ENCODE data around the gene PVALEF.
"Not testable (repeated sequence)": the region's sequence is repeated elsewhere in the genome, so short reads cannot be mapped to it uniquely, and the experiment has no call there.

The PVALEF gene

DNA sequence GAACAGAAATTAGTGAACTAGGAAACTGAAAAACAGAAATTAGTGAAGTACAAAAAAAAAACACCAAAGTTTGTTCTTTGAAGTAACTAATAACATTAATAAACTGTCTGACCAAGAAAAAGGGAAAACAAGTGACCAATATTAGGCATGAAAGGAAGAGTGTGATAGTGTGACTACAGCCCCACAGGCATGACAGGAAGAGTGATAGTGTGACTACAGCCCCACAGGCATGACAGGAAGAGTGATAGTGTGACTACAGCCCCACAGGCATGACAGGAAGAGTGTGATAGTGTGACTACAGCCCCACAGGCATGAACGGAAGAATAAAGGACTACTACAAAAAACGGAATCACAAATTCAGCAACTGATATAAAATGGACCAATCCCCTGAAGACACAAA lies 62.3 kb downstream of the PVALEF start:
- H2BK12ac ChIP-seq (ENCODE audit: low read length in 2 of 2); H3K9me3 ChIP-seq (ENCODE audit: control insufficient read depth, low read length); H2AFZ ChIP-seq (ENCODE audit: low read depth, low read length); H3K18ac ChIP-seq (ENCODE audit: low read depth in 1 of 2, low read length in 2 of 2); H2BK120ac ChIP-seq (ENCODE audit: low read depth, low read length); DNase-seq; H3K27me3 ChIP-seq (ENCODE audit: control insufficient read depth in 1 of 2, insufficient read depth in 1 of 2, low read length in 2 of 2); H3K9ac ChIP-seq (ENCODE audit: low read length); H3K4me2 ChIP-seq (ENCODE audit: low read length, poor library complexity, severe bottlenecking); H2AK5ac ChIP-seq (ENCODE audit: low read length, severe bottlenecking); H4K8ac ChIP-seq (ENCODE audit: low read length); H3K4ac ChIP-seq (ENCODE audit: low read depth in 1 of 2, low read length in 2 of 2); H4K91ac ChIP-seq (ENCODE audit: low read length); H3K14ac ChIP-seq (ENCODE audit: low read length in 2 of 2); H3K4me1 ChIP-seq (ENCODE audit: control insufficient read depth, insufficient read depth, low read depth, low read length); H2BK5ac ChIP-seq (ENCODE audit: low read depth, low read length, poor library complexity, severe bottlenecking); H3K79me1 ChIP-seq (replicated peaks; ENCODE audit: low read length, poor library complexity, severe bottlenecking); H2BK15ac ChIP-seq (ENCODE audit: low read depth, poor library complexity, severe bottlenecking); H3K27ac ChIP-seq (ENCODE audit: low read length, poor library complexity, severe bottlenecking); H3K4me3 ChIP-seq (ENCODE audit: insufficient read depth in 1 of 2, low read depth in 1 of 2, low read length in 2 of 2); H3K23ac ChIP-seq (ENCODE audit: low read length in 2 of 2): not testable (repeated sequence)
- H3K36me3 ChIP-seq (ENCODE audit: control insufficient read depth in 1 of 2, insufficient read depth in 2 of 2, low read depth in 1 of 2, low read length in 2 of 2), result peaks cover 40 to 45% of the 10 kb centered on the region in 2 experiments
- WGBS, result no CpG with 5 or more reads among the region's 2 CpGs

GRCh38 chr17:81228420-81228819 lies 63.1 kb downstream of the PVALEF start:
- no peak for DNase-seq
- no peak overlapping the region for H3K14ac ChIP-seq (ENCODE audit: low read length in 2 of 2)
- H3K9me3 ChIP-seq (ENCODE audit: control insufficient read depth, low read length), result peaks cover 3% of the 10 kb centered on the region
- H2AK5ac ChIP-seq (ENCODE audit: low read length, severe bottlenecking), result no peak overlapping the region
- H4K8ac ChIP-seq (ENCODE audit: low read length), result no peak overlapping the region
- no peak overlapping the region for H2AFZ ChIP-seq (ENCODE audit: low read depth, low read length)
- H3K79me1 ChIP-seq (replicated peaks; ENCODE audit: low read length, poor library complexity, severe bottlenecking), result peaks cover 17% of the 10 kb centered on the region
- WGBS, result 93% methylated on average over 8 of the region's 9 CpGs
- no peaks in the 10 kb centered on the region for H3K27me3 ChIP-seq (ENCODE audit: control insufficient read depth in 1 of 2, insufficient read depth in 1 of 2, low read length in 2 of 2)
- no peak overlapping the region for H3K4me3 ChIP-seq (ENCODE audit: insufficient read depth in 1 of 2, low read depth in 1 of 2, low read length in 2 of 2)
- H4K91ac ChIP-seq (ENCODE audit: low read length), result no peak overlapping the region
- H3K23ac ChIP-seq (ENCODE audit: low read length in 2 of 2), result no peak overlapping the region
- H2BK15ac ChIP-seq (ENCODE audit: low read depth, poor library complexity, severe bottlenecking), result no peak overlapping the region
- H3K36me3 ChIP-seq (ENCODE audit: control insufficient read depth in 1 of 2, insufficient read depth in 2 of 2, low read depth in 1 of 2, low read length in 2 of 2), result peaks cover 40 to 53% of the 10 kb centered on the region in 2 experiments
- no peak overlapping the region for H3K4ac ChIP-seq (ENCODE audit: low read depth in 1 of 2, low read length in 2 of 2)
- no peak overlapping the region for H2BK5ac ChIP-seq (ENCODE audit: low read depth, low read length, poor library complexity, severe bottlenecking)
- no peak overlapping the region for H2BK120ac ChIP-seq (ENCODE audit: low read depth, low read length)
- H3K4me2 ChIP-seq (ENCODE audit: low read length, poor library complexity, severe bottlenecking), result no peak overlapping the region
- H3K18ac ChIP-seq (ENCODE audit: low read depth in 1 of 2, low read length in 2 of 2), result no peak overlapping the region
- H3K9ac ChIP-seq (ENCODE audit: low read length), result no peak overlapping the region
- H3K4me1 ChIP-seq (ENCODE audit: control insufficient read depth, insufficient read depth, low read depth, low read length), result peaks cover 3% of the 10 kb centered on the region
- no peak overlapping the region for H2BK12ac ChIP-seq (ENCODE audit: low read length in 2 of 2)
- H3K27ac ChIP-seq (ENCODE audit: low read length, poor library complexity, severe bottlenecking), result no peak overlapping the region

- H3K27ac ChIP-seq (ENCODE audit: low read length, poor library complexity, severe bottlenecking), result no peak overlapping the region
- no peak overlapping the region for H2BK15ac ChIP-seq (ENCODE audit: low read depth, poor library complexity, severe bottlenecking)
- H3K4me3 ChIP-seq (ENCODE audit: insufficient read depth in 1 of 2, low read depth in 1 of 2, low read length in 2 of 2), result no peak overlapping the region
- no peak overlapping the region for H2AK5ac ChIP-seq (ENCODE audit: low read length, severe bottlenecking)
- H3K27me3 ChIP-seq (ENCODE audit: control insufficient read depth in 1 of 2, insufficient read depth in 1 of 2, low read length in 2 of 2), result no peaks in the 10 kb centered on the region
- H2BK120ac ChIP-seq (ENCODE audit: low read depth, low read length), result no peak overlapping the region
- H2BK5ac ChIP-seq (ENCODE audit: low read depth, low read length, poor library complexity, severe bottlenecking), result no peak overlapping the region
- H3K9ac ChIP-seq (ENCODE audit: low read length), result no peak overlapping the region
- H3K14ac ChIP-seq (ENCODE audit: low read length in 2 of 2), result no peak overlapping the region
- H2AFZ ChIP-seq (ENCODE audit: low read depth, low read length), result no peak overlapping the region
- no peak overlapping the region for H2BK12ac ChIP-seq (ENCODE audit: low read length in 2 of 2)
- peaks cover 23% of the 10 kb centered on the region for H3K79me1 ChIP-seq (replicated peaks; ENCODE audit: low read length, poor library complexity, severe bottlenecking)
- H4K8ac ChIP-seq (ENCODE audit: low read length), result no peak overlapping the region
- no peak overlapping the region for H3K18ac ChIP-seq (ENCODE audit: low read depth in 1 of 2, low read length in 2 of 2)
- 97% methylated on average over 32 of the region's 32 CpGs for WGBS
- H4K91ac ChIP-seq (ENCODE audit: low read length), result no peak overlapping the region
- H3K9me3 ChIP-seq (ENCODE audit: control insufficient read depth, low read length), result peaks cover 3% of the 10 kb centered on the region
- H3K4ac ChIP-seq (ENCODE audit: low read depth in 1 of 2, low read length in 2 of 2), result no peak overlapping the region
- no peak overlapping the region for H3K4me2 ChIP-seq (ENCODE audit: low read length, poor library complexity, severe bottlenecking)
- no peak overlapping the region for H3K23ac ChIP-seq (ENCODE audit: low read length in 2 of 2)
- no peaks in the 10 kb centered on the region for H3K4me1 ChIP-seq (ENCODE audit: control insufficient read depth, insufficient read depth, low read depth, low read length)
- H3K36me3 ChIP-seq (ENCODE audit: control insufficient read depth in 1 of 2, insufficient read depth in 2 of 2, low read depth in 1 of 2, low read length in 2 of 2), result peaks cover 40 to 59% of the 10 kb centered on the region in 2 experiments
- no peak for DNase-seq
These were observed 63.7 kb downstream of the PVALEF start for GRCh38 chr17:81228834-81229665.

DNA sequence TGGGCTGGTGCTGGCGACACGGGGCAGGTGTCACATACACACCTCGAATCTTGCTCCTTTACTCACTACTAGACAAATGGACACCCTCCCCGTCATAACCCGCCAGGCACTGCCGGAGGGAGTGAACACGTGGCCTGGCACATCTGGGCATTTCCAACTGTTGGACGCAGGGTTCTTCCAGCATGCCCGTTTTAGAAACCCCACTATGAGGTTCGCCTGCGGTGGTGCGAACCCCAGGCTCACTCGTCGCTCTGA lies 64.3 kb downstream of the PVALEF start:
- no peak overlapping the region for H2AK5ac ChIP-seq (ENCODE audit: low read length, severe bottlenecking)
- H3K4ac ChIP-seq (ENCODE audit: low read depth in 1 of 2, low read length in 2 of 2), result no peak overlapping the region
- H2AFZ ChIP-seq (ENCODE audit: low read depth, low read length), result no peak overlapping the region
- H3K18ac ChIP-seq (ENCODE audit: low read depth in 1 of 2, low read length in 2 of 2), result no peak overlapping the region
- H3K9me3 ChIP-seq (ENCODE audit: control insufficient read depth, low read length), result peaks cover 3% of the 10 kb centered on the region
- no peak overlapping the region for H2BK5ac ChIP-seq (ENCODE audit: low read depth, low read length, poor library complexity, severe bottlenecking)
- H4K8ac ChIP-seq (ENCODE audit: low read length), result no peak overlapping the region
- H3K27ac ChIP-seq (ENCODE audit: low read length, poor library complexity, severe bottlenecking), result no peak overlapping the region
- H2BK120ac ChIP-seq (ENCODE audit: low read depth, low read length), result no peak overlapping the region
- H3K23ac ChIP-seq (ENCODE audit: low read length in 2 of 2), result no peak overlapping the region
- no peak overlapping the region for H3K4me2 ChIP-seq (ENCODE audit: low read length, poor library complexity, severe bottlenecking)
- no peak overlapping the region for H3K4me3 ChIP-seq (ENCODE audit: insufficient read depth in 1 of 2, low read depth in 1 of 2, low read length in 2 of 2)
- peaks cover 28% of the 10 kb centered on the region for H3K79me1 ChIP-seq (replicated peaks; ENCODE audit: low read length, poor library complexity, severe bottlenecking)
- H2BK15ac ChIP-seq (ENCODE audit: low read depth, poor library complexity, severe bottlenecking), result no peak overlapping the region
- no peak overlapping the region for H3K9ac ChIP-seq (ENCODE audit: low read length)
- peaks cover 40 to 65% of the 10 kb centered on the region in 2 experiments for H3K36me3 ChIP-seq (ENCODE audit: control insufficient read depth in 1 of 2, insufficient read depth in 2 of 2, low read depth in 1 of 2, low read length in 2 of 2)
- H2BK12ac ChIP-seq (ENCODE audit: low read length in 2 of 2), result no peak overlapping the region
- WGBS, result 96% methylated on average over 14 of the region's 14 CpGs
- no peak for DNase-seq
- H4K91ac ChIP-seq (ENCODE audit: low read length), result no peak overlapping the region
- no peaks in the 10 kb centered on the region for H3K27me3 ChIP-seq (ENCODE audit: control insufficient read depth in 1 of 2, insufficient read depth in 1 of 2, low read length in 2 of 2)
- no peak overlapping the region for H3K14ac ChIP-seq (ENCODE audit: low read length in 2 of 2)
- peaks cover 1% of the 10 kb centered on the region for H3K4me1 ChIP-seq (ENCODE audit: control insufficient read depth, insufficient read depth, low read depth, low read length)

Measured in mesenchymal stem cell (in vitro differentiated cells and primary cell).